B cell (primary cell): Measurements from ENCODE around the gene PTH2. TPM values are rescaled to one million over a fixed set of nuclear protein-coding genes. Genes with fewer than 3 reads are reported as not detected.
"Not testable (repeated sequence)": the region's sequence is repeated elsewhere in the genome, so short reads cannot be mapped to it uniquely, and the experiment has no call there.

Experiments used
- ATAC-seq: fragments of 200-7000 bp; cut with Tn5 transposase; one replicate; pipeline ENCODE4 v1.10.0; 2021; ENCODE audit warnings: low read depth, mild to moderate bottlenecking, moderate number of reproducible peaks, moderate library complexity
- CTCF ChIA-PET: fragments of 350-600 bp; sonication (Branson Sonifier 250); formaldehyde crosslinking; loops from one replicate; lab custom pipeline; 2021; ENCODE audit warnings: antibody characterized with exemption, inconsistent platforms; lab: Charles Lee
- POLR2A ChIA-PET: fragments of 350-600 bp; sonication (Branson Sonifier 250); formaldehyde crosslinking; loops from one replicate; lab custom pipeline; 2021; ENCODE audit warnings: antibody characterized with exemption; lab: Charles Lee
- DNase-seq: peaks from one replicate; pipeline ENCODE4 v3.0.0; 2013
- H2AFZ ChIP-seq: 2 replicates; pipeline ENCODE4 v1.6.1; 2012; ENCODE audit warnings: mild to moderate bottlenecking, low read depth, low read length; ENCODE audit not compliant: insufficient read depth, poor library complexity, severe bottlenecking
- H3K27ac ChIP-seq, 2 donors: 1 replicate in 1 of 2; 2 replicates in 1 of 2; pipeline ENCODE4 v1.5.1; 2012 to 2013; ENCODE audit warnings: low read length in 2 of 2, mild to moderate bottlenecking in 2 of 2, moderate library complexity in 1 of 2
- H3K27me3 ChIP-seq, 4 experiments: fragments of 200-600 bp in 1 of 4; sonication (generic) in 1 of 4; replicated peaks in 1 of 4; 1 replicate in 2 of 4; 2 replicates in 2 of 4; pipeline versions ENCODE4 v1.6.1 to v1.7.0; 2013 to 2016; ENCODE audit warnings: low read length in 3 of 4, mild to moderate bottlenecking in 2 of 4, mixed read lengths in 1 of 4, moderate library complexity in 1 of 4; ENCODE audit not compliant: insufficient read depth in 4 of 4, control insufficient read depth in 3 of 4; ENCODE audit errors: control extremely low read depth in 1 of 4
- H3K36me3 ChIP-seq, 2 experiments: replicated peaks in 1 of 2; 1 replicate in 1 of 2; 2 replicates in 1 of 2; pipeline versions ENCODE4 v1.6.1 to v1.7.1; 2013; ENCODE audit warnings: low read length in 1 of 2; ENCODE audit not compliant: insufficient read depth in 2 of 2, control insufficient read depth in 1 of 2; ENCODE audit errors: control extremely low read depth in 1 of 2, extremely low read depth in 1 of 2
- H3K4me1 ChIP-seq, 2 donors: fragments of 200-600 bp in 1 of 2; sonication (generic) in 1 of 2; 1 replicate in 1 of 2; 2 replicates in 1 of 2; pipeline versions ENCODE4 v1.5.1 to v1.6.1; 2013 to 2017; ENCODE audit warnings: low read length in 2 of 2; ENCODE audit not compliant: control insufficient read depth in 2 of 2, insufficient read depth in 2 of 2
- H3K4me2 ChIP-seq: replicated peaks from 2 replicates; pipeline ENCODE3; 2012; ENCODE audit warnings: mild to moderate bottlenecking, low read depth, low read length; ENCODE audit not compliant: poor library complexity, severe bottlenecking
- H3K4me3 ChIP-seq, 5 experiments: fragments of 200-600 bp in 1 of 5; sonication (generic) in 1 of 5; 1 replicate in 3 of 5; 2 replicates in 2 of 5; pipeline versions ENCODE4 v1.5.1 to v1.7.0; 2011 to 2016; ENCODE audit warnings: low read length in 4 of 5, mild to moderate bottlenecking in 4 of 5, low read depth in 2 of 5, control low read depth in 1 of 5, moderate library complexity in 1 of 5; ENCODE audit not compliant: insufficient read depth in 1 of 5; ENCODE audit errors: control extremely low read depth in 1 of 5, extremely low read depth in 1 of 5
- H3K79me2 ChIP-seq: fragments of 200-600 bp; sonication (generic); one replicate; pipeline ENCODE4 v1.6.0; 2016; ENCODE audit warnings: low read length; ENCODE audit not compliant: control insufficient read depth, insufficient read depth
- H3K9ac ChIP-seq: fragments of 200-600 bp; sonication (generic); 2 replicates; pipeline ENCODE4 v1.6.1; 2017; ENCODE audit warnings: mild to moderate bottlenecking, low read length, moderate library complexity
- H3K9me3 ChIP-seq, 3 donors: one replicate each; pipeline versions ENCODE4 v1.6.1 to v1.7.1; 2013; ENCODE audit warnings: low read length in 2 of 3; ENCODE audit not compliant: control insufficient read depth in 2 of 3, insufficient read depth in 1 of 3; ENCODE audit errors: control extremely low read depth in 1 of 3
- H4K20me1 ChIP-seq: 2 replicates; pipeline ENCODE4 v1.6.0; 2012; ENCODE audit warnings: mild to moderate bottlenecking, low read length; ENCODE audit not compliant: insufficient read depth, control insufficient read depth, poor library complexity, severe bottlenecking
- H3K27ac Mint-ChIP-seq: one replicate; pipeline ENCODE4 v1.8.0; 2021; ENCODE audit warnings: mixed read lengths
- H3K27me3 Mint-ChIP-seq: one replicate; pipeline ENCODE4 v1.8.0; 2021; ENCODE audit warnings: mixed read lengths
- H3K4me1 Mint-ChIP-seq: one replicate; pipeline ENCODE4 v1.8.0; 2021; ENCODE audit warnings: mixed read lengths
- H3K4me3 Mint-ChIP-seq: one replicate; pipeline ENCODE4 v1.8.0; 2021; ENCODE audit warnings: mixed read lengths
- H3K9me3 Mint-ChIP-seq: one replicate; pipeline ENCODE4 v1.8.0; 2022; ENCODE audit warnings: mixed read lengths; ENCODE audit not compliant: insufficient read depth
- EZH2 ChIP-seq: IDR thresholded peaks from 2 replicates; pipeline ENCODE4 v1.6.1; 2012; ENCODE audit warnings: borderline replicate concordance, low read depth, mild to moderate bottlenecking, moderate library complexity, low read length; ENCODE audit not compliant: insufficient read depth, poor library complexity, severe bottlenecking
- WGBS: methylation state at CpG from one replicate; pipeline ENCODE4 v1.1.5; 2013; ENCODE audit warnings: missing lambda C conversion rate; ENCODE audit not compliant: insufficient coverage; 5-methylcytosine and 5-hydroxymethylcytosine counted together
- intact Hi-C: fragments of 100-400 bp; cut with micrococcal nuclease; formaldehyde crosslinking; loops from one replicate; pipeline ENCODE4 v1.10.0; 2022
- polyA plus RNA-seq: library from polyadenylated mRNA; depleted of rRNA; stranded (reverse); fragments of >200 nt; gene quantifications from 2 replicates; pipeline ENCODE4 v1.2.3, GENCODE V29; 2012
- total RNA-seq, 2 donors: library from RNA; stranded (reverse); fragments of 120-200 nt in 1 of 2; gene quantifications; 1 replicate in 1 of 2; 2 replicates in 1 of 2; pipeline versions ENCODE4 v1.2.3 to v1.2.4, GENCODE V29; 2013 to 2022
- TF ChIP-seq, protein P1 (sequence below): fragments of 200-600 bp; IDR thresholded peaks from one replicate; pipeline ENCODE4 v1.8.0; 2022; ENCODE audit warnings: antibody characterized with exemption, mild to moderate bottlenecking

PTH2 gene
- total and polyA plus RNA-seq, 2 donors (not counting 1 experiment from before 2014, with no cell fraction given), result not detected

DNA sequence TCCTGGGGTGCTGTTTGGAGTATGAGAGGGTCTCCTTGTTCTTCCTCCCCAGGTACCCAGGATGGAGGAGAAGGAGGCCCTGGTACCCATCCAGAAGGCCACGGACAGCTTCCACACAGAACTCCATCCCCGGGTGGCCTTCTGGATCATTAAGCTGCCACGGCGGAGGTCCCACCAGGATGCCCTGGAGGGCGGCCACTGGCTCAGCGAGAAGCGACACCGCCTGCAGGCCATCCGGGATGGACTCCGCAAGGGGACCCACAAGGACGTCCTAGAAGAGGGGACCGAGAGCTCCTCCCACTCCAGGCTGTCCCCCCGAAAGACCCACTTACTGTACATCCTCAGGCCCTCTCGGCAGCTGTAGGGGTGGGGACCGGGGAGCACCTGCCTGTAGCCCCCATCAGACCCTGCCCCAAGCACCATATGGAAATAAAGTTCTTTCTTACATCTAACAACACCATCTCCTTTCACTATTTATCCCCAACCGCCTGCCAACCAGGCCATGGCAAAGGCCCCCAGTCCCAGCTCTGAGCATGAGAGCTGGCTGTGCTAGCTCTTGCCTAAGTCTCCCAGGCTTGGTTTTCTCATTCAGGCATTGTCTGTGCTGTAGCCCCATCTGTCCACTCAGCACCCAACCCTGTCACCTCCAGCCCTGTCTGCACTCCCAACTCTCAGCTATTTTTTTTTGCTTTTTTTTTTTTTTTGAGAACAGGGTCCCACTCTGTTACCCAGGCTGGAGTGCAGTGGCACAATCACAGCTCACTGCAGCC lies 48.4 kb downstream of the PTH2 start:
- no peaks in the 10 kb centered on the region for H3K9me3 Mint-ChIP-seq
- CTCF ChIA-PET, result interaction anchor here (0.7 to 2.0 kb wide), 4 partner anchors 15 to 73 kb away, joined by 3 to 6 read pairs (median 4); no protein-coding TSS in a partner anchor
- H3K36me3 ChIP-seq, result no peaks in the 10 kb centered on the region
- H3K27ac ChIP-seq, result no peak overlapping the region
- no peak overlapping the region for H3K4me3 ChIP-seq
- TF ChIP-seq, protein P1, sequence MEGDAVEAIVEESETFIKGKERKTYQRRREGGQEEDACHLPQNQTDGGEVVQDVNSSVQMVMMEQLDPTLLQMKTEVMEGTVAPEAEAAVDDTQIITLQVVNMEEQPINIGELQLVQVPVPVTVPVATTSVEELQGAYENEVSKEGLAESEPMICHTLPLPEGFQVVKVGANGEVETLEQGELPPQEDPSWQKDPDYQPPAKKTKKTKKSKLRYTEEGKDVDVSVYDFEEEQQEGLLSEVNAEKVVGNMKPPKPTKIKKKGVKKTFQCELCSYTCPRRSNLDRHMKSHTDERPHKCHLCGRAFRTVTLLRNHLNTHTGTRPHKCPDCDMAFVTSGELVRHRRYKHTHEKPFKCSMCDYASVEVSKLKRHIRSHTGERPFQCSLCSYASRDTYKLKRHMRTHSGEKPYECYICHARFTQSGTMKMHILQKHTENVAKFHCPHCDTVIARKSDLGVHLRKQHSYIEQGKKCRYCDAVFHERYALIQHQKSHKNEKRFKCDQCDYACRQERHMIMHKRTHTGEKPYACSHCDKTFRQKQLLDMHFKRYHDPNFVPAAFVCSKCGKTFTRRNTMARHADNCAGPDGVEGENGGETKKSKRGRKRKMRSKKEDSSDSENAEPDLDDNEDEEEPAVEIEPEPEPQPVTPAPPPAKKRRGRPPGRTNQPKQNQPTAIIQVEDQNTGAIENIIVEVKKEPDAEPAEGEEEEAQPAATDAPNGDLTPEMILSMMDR, result no peak
- no peak for TF ChIP-seq EZH2
- POLR2A ChIA-PET, result interaction anchor here (0.5 to 1.1 kb wide), 2 partner anchors 35 to 586 kb away, joined by 5 to 11 read pairs; no protein-coding TSS in a partner anchor
- H2AFZ ChIP-seq, result no peak overlapping the region
- ATAC-seq, result no peak
- H3K4me1 Mint-ChIP-seq, result no peaks in the 10 kb centered on the region
- H3K79me2 ChIP-seq, result no peaks in the 10 kb centered on the region
- WGBS, result 91% methylated on average over 13 of the region's 16 CpGs
- no peak overlapping the region for H3K27ac Mint-ChIP-seq
- no peaks in the 10 kb centered on the region for H3K4me1 ChIP-seq
- no peak for DNase-seq
- no peak overlapping the region for H3K4me3 Mint-ChIP-seq
- no peaks in the 10 kb centered on the region for H4K20me1 ChIP-seq
- no peak overlapping the region for H3K4me2 ChIP-seq
- H3K27me3 Mint-ChIP-seq, result no peaks in the 10 kb centered on the region
- intact Hi-C loops, result no loop called here
- no peak overlapping the region for H3K9ac ChIP-seq
- H3K27me3 ChIP-seq, result no peaks in the 10 kb centered on the region
- H3K9me3 ChIP-seq, result peaks cover 0 to 3% (median under 1%) of the 10 kb centered on the region in 3 donors

DNA sequence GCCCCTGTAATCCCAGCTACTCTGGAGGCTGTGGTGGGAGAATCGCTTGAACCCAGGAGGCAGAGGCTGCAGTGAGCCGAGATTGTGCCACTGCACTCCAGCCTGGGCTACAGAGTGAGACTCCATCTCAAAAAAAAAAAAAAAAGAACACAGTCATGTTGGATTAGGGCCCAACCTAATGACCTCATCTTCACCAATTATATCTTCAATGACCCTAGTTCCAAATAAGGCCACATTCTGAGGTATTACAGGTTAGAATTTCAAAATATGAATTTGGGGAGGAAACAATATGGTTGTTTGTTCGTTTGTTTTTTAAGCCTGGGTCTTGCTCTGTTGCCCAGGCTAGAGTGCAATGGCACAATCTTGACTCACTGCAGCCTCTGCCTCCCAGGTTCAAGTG lies 50.1 kb downstream of the PTH2 start:
- WGBS, result 90% methylated on average over 1 of the region's 3 CpGs
- H2AFZ ChIP-seq, H3K9ac ChIP-seq, H3K4me2 ChIP-seq, ATAC-seq, H3K27ac Mint-ChIP-seq, H3K79me2 ChIP-seq, H3K4me3 Mint-ChIP-seq, intact Hi-C loops, H3K27me3 Mint-ChIP-seq, H3K4me3 ChIP-seq, H3K9me3 Mint-ChIP-seq, H3K4me1 Mint-ChIP-seq, DNase-seq, H3K4me1 ChIP-seq, H4K20me1 ChIP-seq, H3K27me3 ChIP-seq, H3K27ac ChIP-seq, H3K36me3 ChIP-seq: not testable (repeated sequence)
- ChIA-PET POLR2A (interaction anchor here (1.0 kb wide), 1 partner anchor 28 kb away, joined by 4 read pairs; no protein-coding TSS in a partner anchor), CTCF (interaction anchor here (0.7 to 1.7 kb wide), 2 partner anchors 18 to 67 kb away, joined by 3 to 5 read pairs; no protein-coding TSS in a partner anchor)
- peaks cover 0 to 18% (median 13%) of the 10 kb centered on the region in 3 donors for H3K9me3 ChIP-seq

Other genes with a start within 250 kb of the PTH2 start
- 68.4 and 68.5 TPM in 2 replicates for gene SLC6A16, start 98.2 kb downstream of the PTH2 start, total RNA-seq
- 16.9 and 22.3 TPM in 2 replicates for gene SLC6A16, start 98.2 kb downstream of the PTH2 start, polyA plus RNA-seq
- gene CD37, start 88.0 kb downstream of the PTH2 start, total RNA-seq, result 1,880 and 1,998 TPM in 2 replicates
- 1,422 and 2,188 TPM in 2 replicates for gene CD37, start 88.0 kb downstream of the PTH2 start, polyA plus RNA-seq
- gene TEAD2, start 61.0 kb downstream of the PTH2 start, total RNA-seq, result 12.0 and 13.4 TPM in 2 replicates
- 1.6 and 5.8 TPM in 2 replicates for gene TEAD2, start 61.0 kb downstream of the PTH2 start, polyA plus RNA-seq
- 0.68 and 1.2 TPM in 2 replicates for gene DKKL1, start 59.6 kb downstream of the PTH2 start, total RNA-seq
- gene DKKL1, start 59.6 kb downstream of the PTH2 start, polyA plus RNA-seq, result 1.6 TPM in 1 of 2 replicates, not detected in the other
- 0.74 and 1.4 TPM in 2 replicates for gene KASH5, start 35.2 kb downstream of the PTH2 start, total RNA-seq
- 0.67 TPM in 1 of 2 replicates, not detected in the other for gene KASH5, start 35.2 kb downstream of the PTH2 start, polyA plus RNA-seq
- not detected in 2 replicates for gene GFY, start 1.9 kb upstream of the PTH2 start, total RNA-seq
- gene GFY, start 1.9 kb upstream of the PTH2 start, polyA plus RNA-seq, result not detected in 2 replicates
- gene SLC17A7, start 18.1 kb upstream of the PTH2 start, total RNA-seq, result 0.29 and 0.89 TPM in 2 replicates
- gene SLC17A7, start 18.1 kb upstream of the PTH2 start, polyA plus RNA-seq, result 0.40 and 0.60 TPM in 2 replicates
- 168 and 184 TPM in 2 replicates for gene PIH1D1, start 28.4 kb upstream of the PTH2 start, total RNA-seq
- gene PIH1D1, start 28.4 kb upstream of the PTH2 start, polyA plus RNA-seq, result 158 and 170 TPM in 2 replicates
- 65.8 and 73.6 TPM in 2 replicates for gene ALDH16A1, start 29.8 kb upstream of the PTH2 start, total RNA-seq
- gene ALDH16A1, start 29.8 kb upstream of the PTH2 start, polyA plus RNA-seq, result 105 and 202 TPM in 2 replicates
- 27.8 and 31.0 TPM in 2 replicates for gene FLT3LG, start 50.8 kb upstream of the PTH2 start, total RNA-seq
- 49.8 and 52.6 TPM in 2 replicates for gene FLT3LG, start 50.8 kb upstream of the PTH2 start, polyA plus RNA-seq
- gene RPL13A, start 64.2 kb upstream of the PTH2 start, total RNA-seq, result 5,221 and 5,457 TPM in 2 replicates
- 4,869 and 6,298 TPM in 2 replicates for gene RPL13A, start 64.2 kb upstream of the PTH2 start, polyA plus RNA-seq
- 3,882 and 4,227 TPM in 2 replicates for gene RPS11, start 73.0 kb upstream of the PTH2 start, total RNA-seq
- gene RPS11, start 73.0 kb upstream of the PTH2 start, polyA plus RNA-seq, result 8,349 and 12,912 TPM in 2 replicates
- 44.7 and 50.4 TPM in 2 replicates for gene FCGRT, start 89.2 kb upstream of the PTH2 start, total RNA-seq
- gene FCGRT, start 89.2 kb upstream of the PTH2 start, polyA plus RNA-seq, result 41.5 and 43.2 TPM in 2 replicates
- 2.2 and 4.1 TPM in 2 replicates for gene RCN3, start 104.6 kb upstream of the PTH2 start, total RNA-seq
- 1.8 and 3.1 TPM in 2 replicates for gene RCN3, start 104.6 kb upstream of the PTH2 start, polyA plus RNA-seq
- 55.5 and 65.2 TPM in 2 replicates for gene NOSIP, start 157.1 kb upstream of the PTH2 start, total RNA-seq
- gene NOSIP, start 157.1 kb upstream of the PTH2 start, polyA plus RNA-seq, result 110 and 135 TPM in 2 replicates
- gene PRRG2, start 157.9 kb upstream of the PTH2 start, total RNA-seq, result 3.0 and 4.4 TPM in 2 replicates
- gene PRRG2, start 157.9 kb upstream of the PTH2 start, polyA plus RNA-seq, result 1.1 TPM in 2 replicates
- gene PRR12, start 167.7 kb upstream of the PTH2 start, total RNA-seq, result 70.7 and 72.3 TPM in 2 replicates
- gene PRR12, start 167.7 kb upstream of the PTH2 start, polyA plus RNA-seq, result 5.2 and 8.4 TPM in 2 replicates
- gene RRAS, start 216.7 kb upstream of the PTH2 start, total RNA-seq, result 5.6 and 6.3 TPM in 2 replicates
- gene RRAS, start 216.7 kb upstream of the PTH2 start, polyA plus RNA-seq, result 12.3 and 21.0 TPM in 2 replicates
- 64.3 and 68.3 TPM in 2 replicates for gene SCAF1, start 218.8 kb upstream of the PTH2 start, total RNA-seq
- gene SCAF1, start 218.8 kb upstream of the PTH2 start, polyA plus RNA-seq, result 17.1 and 20.2 TPM in 2 replicates
- 233 and 251 TPM in 2 replicates for gene IRF3, start 242.4 kb upstream of the PTH2 start, total RNA-seq
- 237 and 262 TPM in 2 replicates for gene IRF3, start 242.4 kb upstream of the PTH2 start, polyA plus RNA-seq
- 17.3 and 22.1 TPM in 2 replicates for gene BCL2L12, start 242.5 kb upstream of the PTH2 start, total RNA-seq
- gene BCL2L12, start 242.5 kb upstream of the PTH2 start, polyA plus RNA-seq, result 13.0 and 19.9 TPM in 2 replicates